ENCODE measurements around the gene MOG.
"Not testable (repeated sequence)": the region's sequence is repeated elsewhere in the genome, so short reads cannot be mapped to it uniquely, and the experiment has no call there.

Gene MOG

DNA sequence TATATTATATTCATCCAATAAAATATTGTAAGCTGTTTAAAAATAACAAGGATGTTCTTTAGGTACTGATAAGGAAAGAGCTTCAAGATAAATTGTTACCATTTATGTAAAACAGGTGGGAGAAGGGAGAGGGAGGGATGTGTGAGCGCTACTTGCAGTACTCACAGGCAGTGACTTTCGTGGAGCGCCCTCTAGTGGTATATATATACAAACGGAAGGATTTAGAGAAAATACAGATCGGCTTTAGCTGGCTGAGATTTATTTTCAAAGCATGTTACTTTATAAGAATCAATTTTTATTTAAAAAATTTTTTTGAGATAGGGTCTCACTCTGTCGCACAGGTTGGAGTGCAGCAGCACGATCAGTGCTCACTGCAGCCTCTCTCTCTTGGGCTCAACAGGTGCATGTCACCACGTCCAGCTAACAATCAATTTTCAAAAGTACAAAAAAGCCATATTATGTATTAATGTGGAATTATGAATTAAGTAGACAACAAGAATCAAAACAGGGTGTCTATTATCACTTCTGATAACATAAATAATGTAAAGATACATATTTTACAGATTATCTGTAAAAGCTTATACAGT, 3.3 kb upstream of the MOG start:
- no peak for DNase-seq (ENCODE audit: low spot score)
- H3K9me3 Mint-ChIP-seq, result no peaks in the 10 kb centered on the region
- H3K36me3 Mint-ChIP-seq (ENCODE audit: low read depth), result no peaks in the 10 kb centered on the region
- H3K27ac Mint-ChIP-seq, result no peak overlapping the region
- peaks cover 7% of the 10 kb centered on the region for H3K4me1 Mint-ChIP-seq (ENCODE audit: low read depth)
- no peak overlapping the region for H3K4me3 Mint-ChIP-seq
- peaks cover 20% of the 10 kb centered on the region for H3K27me3 Mint-ChIP-seq (ENCODE audit: low read depth)

DNA sequence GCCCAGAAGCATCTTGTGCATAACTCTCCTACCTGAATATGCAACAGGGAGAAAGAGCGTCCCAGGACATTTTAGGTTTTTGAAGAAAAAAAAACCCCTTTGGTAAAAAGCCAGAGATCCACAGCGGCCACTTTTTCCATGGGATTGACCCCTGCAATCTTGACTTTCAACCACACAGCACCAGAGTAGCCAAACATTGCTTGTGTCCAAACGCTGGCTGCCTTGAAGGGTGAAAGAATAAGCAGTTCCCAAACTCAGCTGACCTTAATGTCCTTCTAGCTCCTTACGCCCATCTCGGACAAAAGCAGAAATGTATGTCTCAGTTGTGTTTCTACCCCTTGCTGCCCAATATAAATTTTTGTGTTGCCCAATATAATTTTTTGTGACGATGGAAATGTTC, 1.2 kb upstream of the MOG start:
- no peaks in the 10 kb centered on the region for H3K9me3 Mint-ChIP-seq
- peaks cover 4% of the 10 kb centered on the region for H3K4me1 Mint-ChIP-seq (ENCODE audit: low read depth)
- no peak for DNase-seq (ENCODE audit: low spot score)
- no peaks in the 10 kb centered on the region for H3K36me3 Mint-ChIP-seq (ENCODE audit: low read depth)
- peaks cover 23% of the 10 kb centered on the region for H3K27me3 Mint-ChIP-seq (ENCODE audit: low read depth)
- H3K4me3 Mint-ChIP-seq, result no peak overlapping the region
- no peak overlapping the region for H3K27ac Mint-ChIP-seq

DNA sequence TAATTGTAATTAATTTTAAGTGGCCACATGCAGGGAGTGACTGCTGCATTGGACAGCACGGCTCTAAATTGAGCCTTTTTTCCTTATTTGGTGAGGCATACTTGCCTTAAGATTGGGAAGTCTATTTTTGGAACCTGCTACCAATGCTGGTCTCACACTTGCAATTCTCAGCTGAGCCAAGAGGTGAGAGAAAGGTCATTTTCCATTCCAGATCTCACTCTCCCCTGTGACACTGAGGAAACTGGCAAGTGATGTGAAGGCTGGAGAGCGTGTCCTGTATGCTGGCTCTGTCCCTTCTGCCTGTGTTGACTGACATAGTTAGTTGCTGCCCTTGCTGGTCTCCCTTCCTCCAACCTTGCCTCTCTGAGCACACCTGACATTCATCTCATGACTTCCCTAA, 735 bp upstream of the MOG start:
- no peak overlapping the region for H3K27ac Mint-ChIP-seq

DNA sequence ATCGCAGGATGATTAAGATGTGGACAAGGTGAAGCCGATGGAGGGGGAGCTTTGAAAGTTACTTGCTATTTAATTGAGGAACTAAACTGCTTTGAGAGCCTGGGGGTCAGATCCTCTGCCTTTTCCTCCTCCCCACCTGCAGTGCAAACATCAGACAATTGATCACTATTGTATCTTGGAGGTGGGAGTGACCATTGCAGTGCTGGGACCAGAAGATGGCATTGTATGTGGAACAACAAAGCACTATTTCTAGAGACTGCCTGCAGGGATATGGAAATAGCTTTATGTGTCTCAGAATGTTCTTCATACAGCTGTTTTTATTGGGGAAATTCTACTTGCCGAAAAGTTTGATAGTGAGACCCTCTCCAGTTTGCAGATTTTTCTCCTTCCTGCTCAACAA, 4.2 kb downstream of the MOG start:
- Mint-ChIP-seq H3K4me3 (no peak overlapping the region), H3K27me3 (ENCODE audit: low read depth) (peaks cover 39% of the 10 kb centered on the region), H3K4me1 (ENCODE audit: low read depth) (peaks cover 1% of the 10 kb centered on the region), H3K27ac (no peak overlapping the region), H3K36me3 (ENCODE audit: low read depth) (no peaks in the 10 kb centered on the region), H3K9me3 (no peaks in the 10 kb centered on the region)
- DNase-seq (ENCODE audit: low spot score), result no peak

More for the DNA sequence above, 735 bp upstream of the MOG start:
- no peak overlapping the region for H3K4me3 Mint-ChIP-seq
- H3K9me3 Mint-ChIP-seq, result no peaks in the 10 kb centered on the region
- H3K36me3 Mint-ChIP-seq (ENCODE audit: low read depth), result no peaks in the 10 kb centered on the region
- no peak for DNase-seq (ENCODE audit: low spot score)
- peaks cover 27% of the 10 kb centered on the region for H3K27me3 Mint-ChIP-seq (ENCODE audit: low read depth)
- peaks cover 4% of the 10 kb centered on the region for H3K4me1 Mint-ChIP-seq (ENCODE audit: low read depth)

DNA sequence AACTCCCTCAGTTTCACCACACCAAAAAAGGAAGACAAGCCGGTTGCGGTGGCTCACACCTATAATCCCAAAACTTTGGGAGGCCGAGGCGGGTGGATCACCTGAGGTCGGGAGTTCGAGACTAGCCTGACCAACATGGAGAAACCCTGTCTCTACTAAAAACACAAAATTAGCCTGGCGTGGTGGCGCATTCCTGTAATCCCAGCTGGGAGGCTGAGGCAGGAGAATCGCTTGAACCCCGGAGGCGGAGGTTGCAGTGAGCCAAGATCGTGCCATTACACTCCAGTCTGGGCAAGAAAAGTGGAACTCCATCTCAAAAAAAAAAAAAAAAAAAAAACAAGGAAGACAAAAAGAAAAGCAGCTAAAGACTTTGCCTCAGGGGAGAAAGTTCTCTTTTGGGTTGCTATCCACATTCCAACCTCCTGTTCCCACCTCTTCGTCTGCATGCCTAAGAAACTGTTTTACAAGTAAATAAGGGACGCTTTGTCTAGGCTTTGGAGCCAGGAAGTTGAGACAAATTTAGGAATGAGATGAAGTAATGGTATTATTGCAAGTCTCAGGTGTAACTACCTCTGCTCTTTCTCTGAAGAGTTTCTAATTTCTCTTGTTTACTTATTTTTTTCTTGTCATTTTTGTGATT, 4.7 kb downstream of the MOG start:
- H3K36me3 Mint-ChIP-seq (ENCODE audit: low read depth); DNase-seq (ENCODE audit: low spot score); H3K4me1 Mint-ChIP-seq (ENCODE audit: low read depth); H3K27ac Mint-ChIP-seq; H3K9me3 Mint-ChIP-seq; H3K4me3 Mint-ChIP-seq: not testable (repeated sequence)
- H3K27me3 Mint-ChIP-seq (ENCODE audit: low read depth), result peaks cover 35% of the 10 kb centered on the region

DNA sequence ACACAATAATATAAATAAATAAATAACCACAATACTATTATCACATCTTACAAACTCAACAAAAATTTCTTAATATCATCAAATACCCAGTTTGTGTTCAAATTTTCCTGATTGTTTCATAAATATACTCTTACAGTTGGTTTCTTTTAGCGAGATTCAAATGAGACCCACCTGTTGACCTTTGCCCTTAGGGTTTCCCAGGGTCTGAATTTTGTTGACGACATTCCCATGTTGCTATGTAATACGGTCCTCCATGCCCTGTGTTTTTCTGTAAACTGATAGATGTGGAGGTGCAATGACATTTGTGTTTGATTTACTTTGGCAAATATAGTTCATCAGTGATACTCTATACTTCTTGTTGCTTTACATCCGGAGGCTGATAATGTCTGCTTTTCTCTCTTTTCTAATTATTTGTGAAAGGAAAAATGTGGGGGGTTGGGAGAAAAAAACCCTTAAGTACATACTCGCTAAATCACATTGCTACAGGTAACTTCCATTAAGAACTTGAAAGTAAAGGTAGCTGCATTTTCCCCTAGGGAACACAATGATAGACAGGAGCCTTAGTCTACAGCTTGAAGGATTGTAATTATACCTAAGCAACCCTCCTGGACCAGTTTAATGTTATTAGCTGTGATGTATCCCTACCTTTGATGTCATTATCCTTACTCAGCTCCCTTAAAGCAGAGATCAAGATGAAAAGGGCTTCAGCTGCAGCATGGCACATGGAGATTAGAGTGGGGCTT, 6.6 kb downstream of the MOG start:
- no peak overlapping the region for H3K4me3 Mint-ChIP-seq
- no peak for DNase-seq (ENCODE audit: low spot score)
- H3K9me3 Mint-ChIP-seq, result no peaks in the 10 kb centered on the region
- no peaks in the 10 kb centered on the region for H3K36me3 Mint-ChIP-seq (ENCODE audit: low read depth)
- H3K27ac Mint-ChIP-seq, result no peak overlapping the region
- peaks cover 40% of the 10 kb centered on the region for H3K27me3 Mint-ChIP-seq (ENCODE audit: low read depth)
- H3K4me1 Mint-ChIP-seq (ENCODE audit: low read depth), result no peaks in the 10 kb centered on the region

DNA sequence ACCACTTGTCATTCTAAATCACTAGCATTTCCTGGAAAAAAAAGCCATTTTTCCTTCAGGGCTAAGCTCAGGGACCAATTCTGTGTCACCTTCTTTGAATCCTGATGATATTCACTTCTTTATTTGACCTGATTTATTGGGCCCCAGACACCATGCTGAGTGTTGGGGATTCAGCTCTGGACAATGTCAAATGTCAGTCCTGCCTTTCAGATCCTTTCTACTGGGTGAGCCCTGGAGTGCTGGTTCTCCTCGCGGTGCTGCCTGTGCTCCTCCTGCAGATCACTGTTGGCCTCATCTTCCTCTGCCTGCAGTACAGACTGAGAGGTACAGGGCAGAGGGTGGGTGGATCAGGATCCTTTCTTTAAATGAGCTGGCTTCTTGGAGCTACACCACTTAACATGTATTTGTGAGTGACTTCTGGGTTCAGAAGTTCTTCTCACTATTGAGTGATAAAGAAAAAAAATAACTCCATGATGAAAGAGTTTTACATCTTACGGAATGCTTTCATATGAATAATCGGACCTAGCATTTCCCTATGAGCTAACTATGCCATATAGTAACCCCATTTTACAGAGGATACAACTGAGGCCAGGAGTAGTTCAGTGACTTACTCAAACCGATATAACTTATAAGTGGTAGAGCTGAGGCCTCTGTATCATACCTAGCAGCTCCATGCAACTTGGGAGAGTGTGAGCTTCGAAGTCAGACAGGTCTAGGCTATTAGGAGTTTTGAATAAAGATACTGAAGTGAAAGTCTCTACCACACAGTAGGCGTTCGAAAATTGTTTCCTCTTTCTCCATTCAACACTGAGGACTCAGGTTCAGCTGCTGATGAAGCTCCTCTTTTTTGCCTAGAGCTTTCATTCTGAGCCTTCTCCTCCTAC, 9.3 kb downstream of the MOG start:
- no peak for DNase-seq (ENCODE audit: low spot score)
- Mint-ChIP-seq H3K4me3 (no peak overlapping the region), H3K36me3 (ENCODE audit: low read depth) (no peaks in the 10 kb centered on the region), H3K9me3 (no peaks in the 10 kb centered on the region), H3K4me1 (ENCODE audit: low read depth) (no peaks in the 10 kb centered on the region), H3K27ac (no peak overlapping the region), H3K27me3 (ENCODE audit: low read depth) (peaks cover 35% of the 10 kb centered on the region)

DNA sequence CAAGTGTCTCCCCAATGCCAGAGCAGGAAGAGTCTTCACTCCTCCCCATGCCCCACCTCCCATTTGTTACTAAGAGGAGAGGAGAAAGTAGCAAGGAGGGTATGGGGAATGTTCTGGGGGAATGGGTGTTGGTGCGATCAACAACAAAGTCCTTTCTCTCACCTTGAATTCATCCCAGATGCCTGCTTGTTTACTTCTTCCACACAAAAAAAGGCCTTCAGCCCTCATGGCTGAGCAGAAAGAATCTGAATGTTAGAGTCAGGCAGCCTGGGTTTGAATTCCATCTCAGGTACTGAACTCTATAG, 9.9 kb downstream of the MOG start:
- H3K9me3 Mint-ChIP-seq, result no peaks in the 10 kb centered on the region
- H3K4me3 Mint-ChIP-seq, result no peak overlapping the region
- no peak overlapping the region for H3K27ac Mint-ChIP-seq
- DNase-seq (ENCODE audit: low spot score), result no peak
- no peaks in the 10 kb centered on the region for H3K36me3 Mint-ChIP-seq (ENCODE audit: low read depth)
- peaks cover 35% of the 10 kb centered on the region for H3K27me3 Mint-ChIP-seq (ENCODE audit: low read depth)
- no peaks in the 10 kb centered on the region for H3K4me1 Mint-ChIP-seq (ENCODE audit: low read depth)

DNA sequence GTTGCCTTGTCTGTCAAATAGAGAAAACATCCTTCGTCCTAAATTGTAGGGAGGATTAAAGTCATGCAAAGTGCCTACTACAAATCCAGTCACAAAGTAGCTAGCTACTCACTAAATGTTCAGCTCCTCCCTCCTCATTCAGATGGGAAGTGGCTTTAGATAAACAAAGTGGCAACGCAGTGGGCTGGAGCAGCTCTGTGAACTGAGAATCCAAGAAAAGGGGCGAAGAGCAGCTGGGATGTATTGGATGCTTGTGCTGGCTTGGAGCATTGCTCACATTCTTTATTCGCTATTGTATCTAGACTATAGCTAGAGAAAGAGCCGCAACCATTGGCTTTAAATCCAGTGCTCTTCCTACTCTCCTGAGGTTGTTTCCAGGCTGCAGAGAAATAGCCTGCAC, 10.3 kb downstream of the MOG start:
- no peak for DNase-seq (ENCODE audit: low spot score)
- Mint-ChIP-seq H3K36me3 (ENCODE audit: low read depth) (no peaks in the 10 kb centered on the region), H3K27ac (no peak overlapping the region), H3K27me3 (ENCODE audit: low read depth) (peaks cover 33% of the 10 kb centered on the region), H3K9me3 (no peaks in the 10 kb centered on the region), H3K4me3 (no peak overlapping the region), H3K4me1 (ENCODE audit: low read depth) (no peaks in the 10 kb centered on the region)

DNA sequence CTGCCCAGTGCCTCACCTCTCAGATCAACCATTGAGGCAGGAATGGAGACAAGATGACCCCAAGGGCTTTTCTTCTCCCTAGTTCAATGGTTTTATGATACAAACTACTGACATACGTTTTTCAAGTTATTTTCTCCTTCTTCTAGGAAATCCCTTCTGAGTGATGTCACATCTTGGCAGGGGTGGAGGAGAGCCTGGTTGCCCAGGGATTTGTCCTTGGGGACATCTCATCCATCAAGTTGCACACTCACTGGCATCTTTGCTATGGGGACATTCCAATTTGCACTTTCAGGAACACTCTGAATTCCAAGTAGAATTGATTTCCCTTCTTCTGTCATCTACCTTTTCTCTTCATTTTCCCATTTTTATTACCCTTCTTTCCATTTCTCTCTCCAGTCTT, 14.1 kb downstream of the MOG start:
- H3K36me3 Mint-ChIP-seq (ENCODE audit: low read depth), result no peaks in the 10 kb centered on the region
- no peaks in the 10 kb centered on the region for H3K9me3 Mint-ChIP-seq
- peaks cover 17% of the 10 kb centered on the region for H3K27me3 Mint-ChIP-seq (ENCODE audit: low read depth)
- no peak overlapping the region for H3K4me3 Mint-ChIP-seq
- no peak overlapping the region for H3K27ac Mint-ChIP-seq
- no peak for DNase-seq (ENCODE audit: low spot score)
- H3K4me1 Mint-ChIP-seq (ENCODE audit: low read depth), result no peaks in the 10 kb centered on the region

DNA sequence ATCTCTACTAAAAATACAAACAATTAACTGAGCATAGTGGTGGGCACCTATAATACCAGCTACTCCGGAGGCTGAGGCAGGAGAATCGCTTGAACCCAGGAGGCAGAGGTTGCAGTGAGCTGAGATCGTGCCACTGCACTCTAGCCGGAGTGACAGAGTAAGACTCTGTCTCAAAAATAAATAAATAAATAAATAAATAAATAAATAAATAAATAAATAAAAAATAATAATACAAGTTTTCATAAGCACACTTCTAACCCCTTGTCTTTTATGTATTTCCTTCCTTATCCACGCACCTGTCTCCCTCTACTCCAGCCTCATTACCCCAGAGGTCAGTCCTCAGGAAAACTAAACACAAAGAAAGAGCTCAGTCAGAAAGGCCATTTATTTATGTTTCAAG, 15.2 kb downstream of the MOG start:
- H3K27ac Mint-ChIP-seq; H3K4me3 Mint-ChIP-seq; H3K4me1 Mint-ChIP-seq (ENCODE audit: low read depth); H3K9me3 Mint-ChIP-seq; H3K36me3 Mint-ChIP-seq (ENCODE audit: low read depth); DNase-seq (ENCODE audit: low spot score): not testable (repeated sequence)
- peaks cover 16% of the 10 kb centered on the region for H3K27me3 Mint-ChIP-seq (ENCODE audit: low read depth)

DNA sequence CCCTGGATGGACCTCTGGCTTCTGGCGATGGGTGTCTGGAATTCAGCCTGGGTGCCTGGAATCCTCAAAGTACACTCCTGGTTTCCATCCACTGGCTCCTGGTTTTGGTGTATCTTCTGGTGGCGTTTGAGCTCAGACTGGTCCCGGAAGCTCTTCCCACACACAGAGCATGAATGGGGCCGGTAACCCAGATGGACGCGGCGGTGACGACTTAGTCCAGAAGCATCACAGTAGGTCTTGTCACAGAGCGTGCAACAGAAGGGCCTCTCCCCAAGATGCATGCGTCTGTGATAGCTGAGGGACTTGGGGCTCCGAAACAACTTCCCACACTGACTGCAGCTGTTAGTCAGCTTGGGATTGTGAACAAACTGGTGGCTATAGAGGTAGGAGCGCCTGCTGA, 16.3 kb downstream of the MOG start:
- Mint-ChIP-seq H3K9me3 (no peaks in the 10 kb centered on the region), H3K27me3 (ENCODE audit: low read depth) (peaks cover 11% of the 10 kb centered on the region), H3K36me3 (ENCODE audit: low read depth) (no peaks in the 10 kb centered on the region), H3K4me1 (ENCODE audit: low read depth) (peaks cover 6% of the 10 kb centered on the region), H3K4me3 (no peak overlapping the region), H3K27ac (no peak overlapping the region)
- DNase-seq (ENCODE audit: low spot score), result no peak

DNA sequence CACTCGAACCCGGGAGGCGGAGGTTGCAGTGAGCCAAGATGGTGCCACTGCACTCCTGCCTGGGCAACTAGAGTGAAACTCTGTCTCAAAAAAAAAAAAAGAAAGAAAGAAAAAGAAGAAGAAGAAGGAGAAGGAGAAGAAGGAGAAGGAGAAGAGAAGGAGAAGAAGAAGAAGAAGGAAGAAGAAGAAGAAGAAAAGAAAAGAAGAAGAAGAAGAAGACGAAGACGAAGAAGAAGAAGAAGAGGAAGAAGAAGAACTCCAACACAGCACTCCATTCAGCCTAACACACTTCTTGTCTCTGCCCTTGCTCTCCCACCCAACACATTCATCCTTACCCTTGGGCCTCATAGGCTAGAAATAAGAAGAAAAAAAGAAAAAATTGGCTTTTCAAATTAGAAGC, 17.1 kb downstream of the MOG start:
- Mint-ChIP-seq H3K27me3 (ENCODE audit: low read depth) (peaks cover 10% of the 10 kb centered on the region), H3K9me3 (no peaks in the 10 kb centered on the region), H3K4me3 (no peak overlapping the region), H3K4me1 (ENCODE audit: low read depth) (peaks cover 7% of the 10 kb centered on the region), H3K27ac (peak overlapping the region; percentile 22), H3K36me3 (ENCODE audit: low read depth) (no peaks in the 10 kb centered on the region)
- no peak for DNase-seq (ENCODE audit: low spot score)

DNA sequence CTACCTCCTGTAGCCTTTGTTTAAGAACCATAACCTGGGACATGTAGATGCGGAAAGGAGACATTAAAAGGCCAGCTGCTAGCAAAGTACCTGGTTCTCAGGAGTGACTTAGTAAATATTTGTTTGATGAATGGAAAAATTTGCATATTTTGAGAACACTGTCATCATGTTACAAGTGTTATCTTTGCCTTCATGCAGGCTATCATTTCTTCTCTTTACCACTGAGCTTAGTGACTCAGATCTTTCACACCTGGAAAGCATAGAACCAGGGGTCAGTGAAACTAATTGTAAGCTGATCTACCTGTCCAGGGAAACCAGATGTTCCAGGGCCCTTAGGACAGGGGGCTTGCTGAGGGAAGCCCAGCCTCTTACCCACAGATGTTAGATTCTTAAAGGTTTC, 18.7 kb downstream of the MOG start:
- Mint-ChIP-seq H3K36me3 (ENCODE audit: low read depth) (no peaks in the 10 kb centered on the region), H3K27me3 (ENCODE audit: low read depth) (peaks cover 8% of the 10 kb centered on the region), H3K4me1 (ENCODE audit: low read depth) (peaks cover 7% of the 10 kb centered on the region), H3K4me3 (no peak overlapping the region), H3K9me3 (no peaks in the 10 kb centered on the region), H3K27ac (no peak overlapping the region)
- DNase-seq (ENCODE audit: low spot score), result no peak

Measured in T-helper 2 cell treated with Interferon-gamma antibody and Interleukin-4, amounts not matched to agents 5 μg/mL and 100 μg/mL, for 36 hours (primary cell).